ENCODE results near the gene TMEM72.

DNA sequence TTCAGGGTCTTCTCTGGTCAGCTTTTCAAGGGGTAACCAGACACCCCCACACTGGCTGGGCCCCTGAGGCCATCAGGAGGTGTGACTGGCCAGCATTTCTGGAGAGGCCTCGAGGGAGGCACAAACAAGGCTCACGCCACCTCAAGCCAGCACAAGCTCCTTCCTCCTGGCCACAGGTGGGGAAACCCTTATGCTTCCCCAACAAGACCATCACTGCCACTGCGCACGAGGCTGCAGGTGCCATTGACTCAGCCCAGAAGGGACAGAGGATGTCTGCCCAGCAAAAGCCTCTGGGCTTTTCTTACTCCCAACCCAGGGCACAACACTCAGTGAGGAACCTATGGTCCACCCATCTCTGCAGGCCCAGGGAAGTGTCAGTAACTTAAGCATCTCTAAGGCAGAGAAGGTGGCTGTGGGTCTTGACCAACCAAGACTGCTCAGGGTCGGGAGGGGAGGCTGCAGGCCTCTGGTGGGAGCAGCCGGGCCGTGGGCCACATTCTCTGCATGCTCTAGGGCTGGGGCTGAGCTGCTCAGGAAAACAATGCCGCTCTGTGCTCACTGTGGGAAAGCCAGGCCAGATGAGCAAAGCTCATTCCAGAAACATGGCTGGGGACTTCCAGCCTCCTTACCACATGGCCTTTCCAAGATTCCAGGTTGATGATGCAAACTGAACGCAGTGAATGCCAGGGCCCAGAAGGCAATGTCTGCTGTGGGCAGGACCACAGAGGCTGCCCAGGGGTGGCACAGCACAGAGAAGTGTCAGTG, 24.2 kb downstream of the TMEM72 start:
- TF ChIP-seq, protein P1, sequence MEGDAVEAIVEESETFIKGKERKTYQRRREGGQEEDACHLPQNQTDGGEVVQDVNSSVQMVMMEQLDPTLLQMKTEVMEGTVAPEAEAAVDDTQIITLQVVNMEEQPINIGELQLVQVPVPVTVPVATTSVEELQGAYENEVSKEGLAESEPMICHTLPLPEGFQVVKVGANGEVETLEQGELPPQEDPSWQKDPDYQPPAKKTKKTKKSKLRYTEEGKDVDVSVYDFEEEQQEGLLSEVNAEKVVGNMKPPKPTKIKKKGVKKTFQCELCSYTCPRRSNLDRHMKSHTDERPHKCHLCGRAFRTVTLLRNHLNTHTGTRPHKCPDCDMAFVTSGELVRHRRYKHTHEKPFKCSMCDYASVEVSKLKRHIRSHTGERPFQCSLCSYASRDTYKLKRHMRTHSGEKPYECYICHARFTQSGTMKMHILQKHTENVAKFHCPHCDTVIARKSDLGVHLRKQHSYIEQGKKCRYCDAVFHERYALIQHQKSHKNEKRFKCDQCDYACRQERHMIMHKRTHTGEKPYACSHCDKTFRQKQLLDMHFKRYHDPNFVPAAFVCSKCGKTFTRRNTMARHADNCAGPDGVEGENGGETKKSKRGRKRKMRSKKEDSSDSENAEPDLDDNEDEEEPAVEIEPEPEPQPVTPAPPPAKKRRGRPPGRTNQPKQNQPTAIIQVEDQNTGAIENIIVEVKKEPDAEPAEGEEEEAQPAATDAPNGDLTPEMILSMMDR (IDR thresholded peaks at IDR 0.05) = no peak
- TF ChIP-seq, protein P2, sequence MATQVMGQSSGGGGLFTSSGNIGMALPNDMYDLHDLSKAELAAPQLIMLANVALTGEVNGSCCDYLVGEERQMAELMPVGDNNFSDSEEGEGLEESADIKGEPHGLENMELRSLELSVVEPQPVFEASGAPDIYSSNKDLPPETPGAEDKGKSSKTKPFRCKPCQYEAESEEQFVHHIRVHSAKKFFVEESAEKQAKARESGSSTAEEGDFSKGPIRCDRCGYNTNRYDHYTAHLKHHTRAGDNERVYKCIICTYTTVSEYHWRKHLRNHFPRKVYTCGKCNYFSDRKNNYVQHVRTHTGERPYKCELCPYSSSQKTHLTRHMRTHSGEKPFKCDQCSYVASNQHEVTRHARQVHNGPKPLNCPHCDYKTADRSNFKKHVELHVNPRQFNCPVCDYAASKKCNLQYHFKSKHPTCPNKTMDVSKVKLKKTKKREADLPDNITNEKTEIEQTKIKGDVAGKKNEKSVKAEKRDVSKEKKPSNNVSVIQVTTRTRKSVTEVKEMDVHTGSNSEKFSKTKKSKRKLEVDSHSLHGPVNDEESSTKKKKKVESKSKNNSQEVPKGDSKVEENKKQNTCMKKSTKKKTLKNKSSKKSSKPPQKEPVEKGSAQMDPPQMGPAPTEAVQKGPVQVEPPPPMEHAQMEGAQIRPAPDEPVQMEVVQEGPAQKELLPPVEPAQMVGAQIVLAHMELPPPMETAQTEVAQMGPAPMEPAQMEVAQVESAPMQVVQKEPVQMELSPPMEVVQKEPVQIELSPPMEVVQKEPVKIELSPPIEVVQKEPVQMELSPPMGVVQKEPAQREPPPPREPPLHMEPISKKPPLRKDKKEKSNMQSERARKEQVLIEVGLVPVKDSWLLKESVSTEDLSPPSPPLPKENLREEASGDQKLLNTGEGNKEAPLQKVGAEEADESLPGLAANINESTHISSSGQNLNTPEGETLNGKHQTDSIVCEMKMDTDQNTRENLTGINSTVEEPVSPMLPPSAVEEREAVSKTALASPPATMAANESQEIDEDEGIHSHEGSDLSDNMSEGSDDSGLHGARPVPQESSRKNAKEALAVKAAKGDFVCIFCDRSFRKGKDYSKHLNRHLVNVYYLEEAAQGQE (IDR thresholded peaks at IDR 0.05; ENCODE audit: insufficient read depth in 1 of 2, low read depth in 2 of 2, low read length in 1 of 2) = no peak
- no peak for TF ChIP-seq SIN3A (IDR thresholded peaks at IDR 0.05; ENCODE audit: borderline replicate concordance, insufficient read depth, low read depth, low read length)
- TF ChIP-seq POLR2AphosphoS5 (IDR thresholded peaks at IDR 0.05; ENCODE audit: low read depth, low read length) = no peak
